Fibroblast of lung (primary cell): Measurements from ENCODE around the gene WDR86. TPM values are rescaled to one million over a fixed set of nuclear protein-coding genes. Genes with fewer than 3 reads are reported as not detected.

Experiments used
- DNase-seq, 2 donors: peaks; one replicate each; pipeline versions ENCODE4 v3.0.0 to v3.0.0-alpha.2; 2010; ENCODE audit warnings: low read depth in 2 of 2
- H2AFZ ChIP-seq: 2 replicates; pipeline ENCODE4 v1.5.1; 2012; ENCODE audit warnings: low read length, control low read depth, inconsistent platforms
- H3K27ac ChIP-seq: 2 replicates; pipeline ENCODE4 v1.5.1; 2011; ENCODE audit warnings: low read length, control low read depth; ENCODE audit not compliant: insufficient read depth
- H3K27me3 ChIP-seq: 2 replicates; pipeline ENCODE4 v1.5.1; 2011; ENCODE audit warnings: mild to moderate bottlenecking, low read length; ENCODE audit not compliant: control insufficient read depth, insufficient read depth
- H3K36me3 ChIP-seq: 2 replicates; pipeline ENCODE4 v1.5.1; 2011; ENCODE audit warnings: low read length; ENCODE audit not compliant: control insufficient read depth, insufficient read depth
- H3K4me1 ChIP-seq: 2 replicates; pipeline ENCODE4 v1.5.1; 2011; ENCODE audit warnings: low read length; ENCODE audit not compliant: control insufficient read depth, insufficient read depth; ENCODE audit errors: extremely low read depth
- H3K4me2 ChIP-seq: 2 replicates; pipeline ENCODE4 v1.5.1; 2011; ENCODE audit warnings: low read length, control low read depth; ENCODE audit not compliant: insufficient read depth; ENCODE audit errors: extremely low read depth
- H3K4me3 ChIP-seq, 4 experiments: fragments of 200-600 bp in 1 of 4; sonication (generic) in 1 of 4; replicated peaks in 1 of 4; 2 replicates each; pipeline ENCODE4 v1.5.1; 2011 to 2016; ENCODE audit warnings: low read length in 4 of 4, low read depth in 3 of 4, mild to moderate bottlenecking in 3 of 4, control low read depth in 2 of 4, inconsistent platforms in 1 of 4, mixed read lengths in 1 of 4; ENCODE audit not compliant: insufficient read depth in 1 of 4; ENCODE audit errors: control extremely low read depth in 1 of 4
- H3K79me2 ChIP-seq: 2 replicates; pipeline ENCODE4 v1.5.1; 2012; ENCODE audit warnings: mild to moderate bottlenecking, low read length, inconsistent platforms; ENCODE audit not compliant: control insufficient read depth, insufficient read depth
- H3K9ac ChIP-seq: 2 replicates; pipeline ENCODE4 v1.5.1; 2011; ENCODE audit warnings: mild to moderate bottlenecking, low read length, control low read depth; ENCODE audit not compliant: insufficient read depth
- H3K9me3 ChIP-seq: 2 replicates; pipeline ENCODE4 v1.5.1; 2012; ENCODE audit warnings: low read depth, low read length; ENCODE audit not compliant: control insufficient read depth, insufficient read depth
- H4K20me1 ChIP-seq: 2 replicates; pipeline ENCODE4 v1.5.1; 2011; ENCODE audit warnings: low read length; ENCODE audit not compliant: control insufficient read depth, insufficient read depth; ENCODE audit errors: extremely low read depth
- EZH2 ChIP-seq: IDR thresholded peaks from 2 replicates; pipeline ENCODE4 v1.5.1; 2012; ENCODE audit warnings: low read length, control low read depth, mild to moderate bottlenecking; ENCODE audit errors: missing control alignments
- polyA plus RNA-seq, 2 donors: library from polyadenylated mRNA; depleted of rRNA in 1 of 2; stranded (reverse) in 1 of 2; unstranded in 1 of 2; fragments of >200 nt; gene quantifications; 2 replicates each; pipeline ENCODE4 v1.2.1, GENCODE V29; 2011 to 2012; ENCODE audit warnings: missing spikeins in 1 of 2
- total RNA-seq: library from RNA; depleted of rRNA; stranded (reverse); fragments of >200 nt; gene quantifications from 2 replicates; pipeline ENCODE4 v1.2.1, GENCODE V29; 2014
- TF ChIP-seq, protein P1 (sequence below), 2 donors: IDR thresholded peaks in 1 of 2; conservative IDR thresholded peaks in 1 of 2; 1 replicate in 1 of 2; 2 replicates in 1 of 2; pipeline ENCODE4 v1.5.1; 2011 to 2012; ENCODE audit warnings: low read length in 2 of 2, control low read depth in 1 of 2, inconsistent platforms in 1 of 2, low read depth in 1 of 2, mild to moderate bottlenecking in 1 of 2

The WDR86 gene
- total and polyA plus RNA-seq, 2 donors (not counting 1 experiment from before 2014, with no cell fraction given), result 0.33 TPM; not detected in 1

DNA sequence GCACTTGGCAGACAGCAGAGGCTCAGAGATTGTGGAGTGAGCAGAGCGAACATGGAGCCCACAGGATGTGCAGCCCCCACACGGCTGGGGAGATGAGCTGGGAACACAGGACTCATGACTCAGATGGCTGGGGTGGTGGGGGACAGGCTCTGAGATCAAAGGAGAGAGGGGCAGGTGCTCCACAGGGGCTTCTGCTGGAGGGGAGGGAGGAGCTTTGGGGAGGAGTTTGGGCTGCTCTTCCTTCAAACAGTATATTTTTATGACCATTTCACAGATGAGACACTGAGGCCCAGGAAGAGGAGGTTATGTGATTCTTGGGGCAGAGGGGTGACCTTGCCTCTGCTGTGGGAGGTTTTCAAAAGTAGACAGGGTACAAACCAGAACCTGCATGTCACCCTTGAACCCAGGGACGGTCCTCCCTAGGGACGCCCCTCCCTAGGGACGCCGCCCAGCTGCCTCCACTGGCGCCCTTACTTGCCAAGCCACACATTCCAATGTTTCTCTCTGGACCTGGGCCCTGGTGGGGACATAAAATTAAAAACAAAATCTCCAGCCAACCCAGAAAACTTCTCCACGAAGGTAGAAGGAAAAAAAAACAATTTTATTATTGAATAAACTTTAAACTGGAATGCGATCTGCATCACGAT is 31.1 kb upstream of the WDR86 start:
- Histone ChIP-seq H3K27ac (no peak overlapping the region), H3K79me2 (no peaks in the 10 kb centered on the region), H2AFZ (no peak overlapping the region), H3K4me2 (no peak overlapping the region), H3K9ac (no peak overlapping the region), H3K9me3 (no peaks in the 10 kb centered on the region), H4K20me1 (no peaks in the 10 kb centered on the region), H3K27me3 (no peaks in the 10 kb centered on the region), H3K36me3 (no peaks in the 10 kb centered on the region), H3K4me1 (peaks cover 5% of the 10 kb centered on the region), H3K4me3 (no peak overlapping the region)
- TF ChIP-seq EZH2, result no peak
- TF ChIP-seq, protein P1, sequence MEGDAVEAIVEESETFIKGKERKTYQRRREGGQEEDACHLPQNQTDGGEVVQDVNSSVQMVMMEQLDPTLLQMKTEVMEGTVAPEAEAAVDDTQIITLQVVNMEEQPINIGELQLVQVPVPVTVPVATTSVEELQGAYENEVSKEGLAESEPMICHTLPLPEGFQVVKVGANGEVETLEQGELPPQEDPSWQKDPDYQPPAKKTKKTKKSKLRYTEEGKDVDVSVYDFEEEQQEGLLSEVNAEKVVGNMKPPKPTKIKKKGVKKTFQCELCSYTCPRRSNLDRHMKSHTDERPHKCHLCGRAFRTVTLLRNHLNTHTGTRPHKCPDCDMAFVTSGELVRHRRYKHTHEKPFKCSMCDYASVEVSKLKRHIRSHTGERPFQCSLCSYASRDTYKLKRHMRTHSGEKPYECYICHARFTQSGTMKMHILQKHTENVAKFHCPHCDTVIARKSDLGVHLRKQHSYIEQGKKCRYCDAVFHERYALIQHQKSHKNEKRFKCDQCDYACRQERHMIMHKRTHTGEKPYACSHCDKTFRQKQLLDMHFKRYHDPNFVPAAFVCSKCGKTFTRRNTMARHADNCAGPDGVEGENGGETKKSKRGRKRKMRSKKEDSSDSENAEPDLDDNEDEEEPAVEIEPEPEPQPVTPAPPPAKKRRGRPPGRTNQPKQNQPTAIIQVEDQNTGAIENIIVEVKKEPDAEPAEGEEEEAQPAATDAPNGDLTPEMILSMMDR (conservative IDR thresholded peaks at IDR 0.05 in 1 of 2, IDR thresholded peaks at IDR 0.05 in 1 of 2; ENCODE audit: low read depth in 1 of 2, low read length in 2 of 2), result no peak
- no peak for DNase-seq

- DNase-seq, result no peak
- Histone ChIP-seq H3K4me1 (peaks cover 5% of the 10 kb centered on the region), H3K4me2 (peak within 1 kb of the TSS; percentile 35), H3K9me3 (no peaks in the 10 kb centered on the region), H4K20me1 (no peaks in the 10 kb centered on the region), H3K27me3 (no peaks in the 10 kb centered on the region), H3K27ac (no peak within 1 kb of the TSS), H3K36me3 (no peaks in the 10 kb centered on the region), H3K4me3 (peak within 1 kb of the TSS in 1 of 4 experiments; percentile 9), H3K79me2 (no peaks in the 10 kb centered on the region), H2AFZ (no peak within 1 kb of the TSS), H3K9ac (no peak within 1 kb of the TSS)
- TF ChIP-seq EZH2, result no peak
- TF ChIP-seq, protein P1 (conservative IDR thresholded peaks at IDR 0.05 in 1 of 2, IDR thresholded peaks at IDR 0.05 in 1 of 2; ENCODE audit: low read depth in 1 of 2, low read length in 2 of 2), result no peak
Measured at GRCh38 chr7:151439855-151440798, 30.3 kb upstream of the WDR86 start, which contains the start of gene CRYGN. Gene CRYGN, minus strand, starts transcription at chr7:151440141. Its CDS starts 224 bp downstream, at chr7:151439917.
